ENCODE results near the gene TAB2. TPM values are rescaled to one million over a fixed set of nuclear protein-coding genes. Genes with fewer than 3 reads are reported as not detected.

Gene TAB2
- total RNA-seq, 3 donors from 2014 or later, result 57.1 to 124 (median 70.2) TPM

DNA sequence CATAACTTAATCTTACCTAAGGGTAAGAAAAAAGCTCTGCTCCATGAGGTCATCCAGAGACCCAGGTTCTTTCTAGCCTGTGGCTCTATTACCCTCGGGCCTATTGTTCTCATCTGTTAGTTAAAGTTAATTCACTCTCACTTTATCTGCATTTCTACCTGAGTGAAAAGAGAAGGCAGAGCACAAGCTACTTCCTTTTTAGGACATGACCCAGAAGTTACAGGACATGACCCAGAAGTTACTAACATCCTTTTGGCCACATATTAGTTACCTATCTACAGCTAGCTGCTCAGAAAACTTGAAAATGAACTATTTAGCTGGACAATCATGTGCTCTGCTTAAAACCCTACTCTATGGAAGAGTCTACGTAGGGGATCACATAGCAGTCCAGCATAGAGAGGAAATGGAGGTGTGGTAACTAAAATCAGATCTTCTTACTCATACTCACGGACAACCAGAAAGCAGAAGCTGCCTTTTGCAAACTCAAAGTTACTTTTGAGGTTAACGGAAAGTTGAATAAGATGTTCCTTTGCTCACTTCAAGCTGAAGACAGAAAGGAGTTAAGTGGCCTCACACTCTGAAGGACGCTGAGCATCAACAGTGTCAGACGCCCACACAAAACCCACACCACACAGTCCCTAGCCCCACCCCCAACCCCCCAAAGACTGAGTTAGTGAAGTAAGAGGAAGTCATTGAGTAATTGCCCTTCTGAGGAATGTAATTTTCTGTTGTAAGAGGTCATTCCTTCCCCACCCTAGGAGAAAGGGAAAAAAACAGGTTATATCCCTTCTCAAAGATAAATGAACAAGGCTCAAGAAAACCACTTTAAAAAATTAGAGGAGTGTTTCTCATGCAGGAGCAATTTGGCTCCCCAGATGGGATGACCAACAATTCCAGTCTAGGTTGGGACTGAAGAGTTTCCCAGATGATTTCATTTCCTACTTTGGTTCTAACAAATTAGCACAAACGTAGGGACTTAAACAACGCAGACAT is 45.9 kb upstream of the TAB2 start:
- no peaks in the 10 kb centered on the region for H3K9me3 ChIP-seq
- H3K4me1 ChIP-seq (ENCODE audit: low read depth), result no peaks in the 10 kb centered on the region
- DNase-seq, result peak in 1 of 3 donors; percentile 35
- peak; percentile 67 for ATAC-seq
- TF ChIP-seq, protein P1, sequence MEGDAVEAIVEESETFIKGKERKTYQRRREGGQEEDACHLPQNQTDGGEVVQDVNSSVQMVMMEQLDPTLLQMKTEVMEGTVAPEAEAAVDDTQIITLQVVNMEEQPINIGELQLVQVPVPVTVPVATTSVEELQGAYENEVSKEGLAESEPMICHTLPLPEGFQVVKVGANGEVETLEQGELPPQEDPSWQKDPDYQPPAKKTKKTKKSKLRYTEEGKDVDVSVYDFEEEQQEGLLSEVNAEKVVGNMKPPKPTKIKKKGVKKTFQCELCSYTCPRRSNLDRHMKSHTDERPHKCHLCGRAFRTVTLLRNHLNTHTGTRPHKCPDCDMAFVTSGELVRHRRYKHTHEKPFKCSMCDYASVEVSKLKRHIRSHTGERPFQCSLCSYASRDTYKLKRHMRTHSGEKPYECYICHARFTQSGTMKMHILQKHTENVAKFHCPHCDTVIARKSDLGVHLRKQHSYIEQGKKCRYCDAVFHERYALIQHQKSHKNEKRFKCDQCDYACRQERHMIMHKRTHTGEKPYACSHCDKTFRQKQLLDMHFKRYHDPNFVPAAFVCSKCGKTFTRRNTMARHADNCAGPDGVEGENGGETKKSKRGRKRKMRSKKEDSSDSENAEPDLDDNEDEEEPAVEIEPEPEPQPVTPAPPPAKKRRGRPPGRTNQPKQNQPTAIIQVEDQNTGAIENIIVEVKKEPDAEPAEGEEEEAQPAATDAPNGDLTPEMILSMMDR (IDR thresholded peaks at IDR 0.05), result no peak
- intact Hi-C loops (cut with DNase I, micrococcal nuclease), result no loop called here
- no peak overlapping the region for H3K4me3 ChIP-seq
- H3K36me3 ChIP-seq (ENCODE audit: low read depth), result no peaks in the 10 kb centered on the region

DNA sequence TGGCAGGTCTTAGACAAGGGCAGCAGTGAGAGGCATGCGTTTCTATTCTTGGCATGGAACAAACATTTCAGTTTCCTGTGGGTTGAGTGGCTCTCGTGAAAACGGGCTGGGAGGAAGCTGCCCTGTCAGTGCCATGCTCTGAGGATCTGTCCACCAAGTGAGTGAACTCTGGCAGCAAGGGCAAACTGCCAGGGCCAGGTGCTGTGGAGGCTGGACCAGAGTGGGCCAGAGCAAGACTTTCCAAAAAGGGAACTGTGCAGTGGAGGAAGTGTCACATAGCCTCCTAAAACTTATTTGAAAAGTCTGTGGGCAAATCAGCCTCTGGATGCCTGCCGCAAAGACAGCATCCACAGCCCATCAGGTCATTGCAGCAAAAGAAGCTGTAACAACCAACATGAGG is 44.2 kb upstream of the TAB2 start:
- DNase-seq, result peak in 2 of 3 donors; percentile 38 to 64

DNA sequence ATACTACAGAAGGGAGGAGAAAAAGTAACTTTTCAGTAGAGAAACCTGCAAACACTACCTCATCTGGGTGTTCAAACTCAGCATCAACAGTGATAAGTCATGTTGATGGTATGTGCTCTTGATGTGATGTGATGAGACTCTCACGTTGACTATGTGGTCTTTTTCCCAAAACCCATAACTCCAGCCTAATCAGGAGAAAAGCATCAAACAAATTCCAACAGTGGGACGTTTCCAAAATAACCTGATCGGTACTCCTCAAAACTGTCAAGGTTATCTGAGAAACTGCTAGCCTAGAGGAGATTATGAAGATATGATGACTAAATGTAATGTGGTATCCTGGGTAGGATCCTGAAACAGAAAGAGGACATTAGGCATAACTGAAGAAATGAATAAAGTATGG is 41.9 kb upstream of the TAB2 start:
- DNase-seq, result no peak
- Histone ChIP-seq H3K4me1 (ENCODE audit: low read depth) (no peaks in the 10 kb centered on the region), H3K4me3 (no peak overlapping the region), H3K36me3 (ENCODE audit: low read depth) (no peaks in the 10 kb centered on the region), H3K9me3 (no peaks in the 10 kb centered on the region)
- intact Hi-C loops (cut with DNase I, micrococcal nuclease), result no loop called here
- TF ChIP-seq, protein P1 (IDR thresholded peaks at IDR 0.05), result no peak
- ATAC-seq, result no peak

More for the DNA sequence above, 44.2 kb upstream of the TAB2 start:
- intact Hi-C loops (cut with DNase I, micrococcal nuclease), result no loop called here
- Histone ChIP-seq H3K4me3 (no peak overlapping the region), H3K4me1 (ENCODE audit: low read depth) (no peaks in the 10 kb centered on the region), H3K36me3 (ENCODE audit: low read depth) (no peaks in the 10 kb centered on the region), H3K9me3 (no peaks in the 10 kb centered on the region)
- ATAC-seq, result peak; percentile 29
- TF ChIP-seq, protein P1 (IDR thresholded peaks at IDR 0.05), result no peak

DNA sequence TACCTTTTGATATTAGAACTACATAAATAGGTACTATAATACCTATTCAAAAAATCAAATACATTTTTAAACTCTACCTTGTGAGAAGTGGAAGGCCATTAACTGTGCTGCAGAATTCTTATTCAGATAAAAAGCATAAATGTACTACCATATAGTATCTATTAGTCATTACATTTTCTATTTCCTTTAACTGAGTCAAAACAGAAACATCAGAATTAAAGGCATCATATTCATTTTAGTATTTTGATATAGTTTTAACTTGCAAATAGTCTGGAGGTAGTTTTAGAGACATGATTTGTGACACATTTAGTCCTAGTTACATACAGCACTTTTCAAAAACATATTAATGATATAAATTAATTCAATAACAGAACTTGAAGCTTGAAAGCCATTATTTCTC is 39.9 kb upstream of the TAB2 start:
- ATAC-seq, result no peak
- intact Hi-C loops (cut with DNase I, micrococcal nuclease), result no loop called here
- TF ChIP-seq, protein P1 (IDR thresholded peaks at IDR 0.05), result no peak
- no peaks in the 10 kb centered on the region for H3K4me1 ChIP-seq (ENCODE audit: low read depth)
- H3K9me3 ChIP-seq, result no peaks in the 10 kb centered on the region
- no peak overlapping the region for H3K4me3 ChIP-seq
- H3K36me3 ChIP-seq (ENCODE audit: low read depth), result no peaks in the 10 kb centered on the region
- DNase-seq, result no peak

DNA sequence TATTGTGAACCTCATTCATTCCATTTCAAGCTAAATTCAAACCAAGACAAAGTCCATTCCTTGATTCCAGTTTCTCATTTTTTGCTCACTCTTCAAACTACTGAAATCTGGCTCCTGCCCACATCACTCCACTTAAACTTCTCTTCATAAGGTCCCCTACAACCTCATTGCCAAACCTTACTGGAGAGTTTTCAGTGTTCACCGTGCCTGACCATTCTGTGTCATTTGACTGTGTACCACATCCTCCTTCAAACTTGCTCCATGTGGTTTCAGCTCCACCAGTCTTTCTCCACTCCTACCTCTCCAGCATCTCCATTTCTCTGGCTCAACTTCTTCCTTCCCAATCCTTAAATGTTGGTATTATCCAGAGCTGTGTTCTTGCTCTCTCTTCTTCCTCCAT is 38.5 kb upstream of the TAB2 start:
- ATAC-seq, result no peak
- Histone ChIP-seq H3K4me1 (ENCODE audit: low read depth) (no peaks in the 10 kb centered on the region), H3K36me3 (ENCODE audit: low read depth) (no peaks in the 10 kb centered on the region), H3K9me3 (no peaks in the 10 kb centered on the region), H3K4me3 (no peak overlapping the region)
- no peak for DNase-seq
- intact Hi-C loops (cut with DNase I, micrococcal nuclease), result no loop called here
- TF ChIP-seq, protein P1 (IDR thresholded peaks at IDR 0.05), result no peak

All from mucosa of descending colon (tissue), 3 donors.